H9 (cell line): Measurements from ENCODE around the gene IGF2BP3. TPM values are rescaled to one million over a fixed set of nuclear protein-coding genes. Genes with fewer than 3 reads are reported as not detected.

ENCODE experiments used
- DNase-seq: peaks from one replicate; pipeline ENCODE4 v3.0.0-alpha.2; 2017
- H2AFZ ChIP-seq: one replicate; pipeline ENCODE4 v1.6.1; 2013; ENCODE audit warnings: mild to moderate bottlenecking, low read length, control low read depth, moderate library complexity
- H2AK5ac ChIP-seq: 2 replicates; pipeline ENCODE4 v1.6.1; 2013; ENCODE audit warnings: low read length, control low read depth, mixed read lengths; ENCODE audit not compliant: insufficient read length
- H2BK120ac ChIP-seq: one replicate; pipeline ENCODE4 v1.6.1; 2013; ENCODE audit warnings: low read depth, mild to moderate bottlenecking, low read length, control low read depth, inconsistent platforms; ENCODE audit not compliant: poor library complexity, severe bottlenecking
- H2BK12ac ChIP-seq: 2 replicates; pipeline ENCODE4 v1.6.1; 2013; ENCODE audit warnings: low read length, control low read depth, mixed read lengths, low read depth; ENCODE audit not compliant: insufficient read length
- H2BK15ac ChIP-seq: 2 replicates; pipeline ENCODE4 v1.6.1; 2013; ENCODE audit warnings: low read depth, low read length, control low read depth
- H2BK20ac ChIP-seq: one replicate; pipeline ENCODE4 v1.6.1; 2013; ENCODE audit warnings: low read depth, mild to moderate bottlenecking, low read length, control low read depth, inconsistent platforms; ENCODE audit not compliant: poor library complexity, severe bottlenecking
- H2BK5ac ChIP-seq: 2 replicates; pipeline ENCODE4 v1.6.1; 2013; ENCODE audit warnings: low read length, control low read depth, mixed read lengths; ENCODE audit not compliant: insufficient read length
- H3K14ac ChIP-seq: 2 replicates; pipeline ENCODE4 v1.6.1; 2013; ENCODE audit warnings: low read length, control low read depth; ENCODE audit not compliant: insufficient read depth
- H3K18ac ChIP-seq: 2 replicates; pipeline ENCODE4 v1.6.1; 2013; ENCODE audit warnings: low read depth, mild to moderate bottlenecking, mixed read lengths, low read length, control low read depth; ENCODE audit not compliant: insufficient read length
- H3K23ac ChIP-seq: 2 replicates; pipeline ENCODE4 v1.6.1; 2013; ENCODE audit warnings: low read length, control low read depth, mixed read lengths, low read depth; ENCODE audit not compliant: insufficient read length
- H3K23me2 ChIP-seq: 2 replicates; pipeline ENCODE4 v1.6.1; 2013; ENCODE audit warnings: low read depth, mild to moderate bottlenecking, mixed read lengths, low read length, control low read depth; ENCODE audit not compliant: insufficient read length, poor library complexity, severe bottlenecking
- H3K27ac ChIP-seq: 2 replicates; pipeline ENCODE4 v1.5.1; 2013; ENCODE audit warnings: low read length, control low read depth, mixed read lengths, low read depth; ENCODE audit not compliant: insufficient read length
- H3K27me3 ChIP-seq: 2 replicates; pipeline ENCODE4 v1.6.1; 2013; ENCODE audit warnings: low read length, control low read depth, inconsistent platforms; ENCODE audit not compliant: insufficient read depth
- H3K4ac ChIP-seq: 2 replicates; pipeline ENCODE4 v1.6.1; 2013; ENCODE audit warnings: low read depth, mild to moderate bottlenecking, control low read depth, inconsistent platforms, low read length, moderate library complexity
- H3K4me1 ChIP-seq: 2 replicates; pipeline ENCODE4 v1.6.1; 2013; ENCODE audit warnings: low read length, control low read depth, inconsistent platforms; ENCODE audit not compliant: insufficient read depth
- H3K4me2 ChIP-seq: 2 replicates; pipeline ENCODE4 v1.6.1; 2013; ENCODE audit warnings: low read length, control low read depth, mixed read lengths; ENCODE audit not compliant: insufficient read length, insufficient read depth
- H3K56ac ChIP-seq: 2 replicates; pipeline ENCODE4 v1.6.1; 2013; ENCODE audit warnings: low read depth, mild to moderate bottlenecking, mixed read lengths, low read length, control low read depth; ENCODE audit not compliant: insufficient read length
- H3K79me1 ChIP-seq: 2 replicates; pipeline ENCODE4 v1.6.1; 2013; ENCODE audit warnings: low read depth, mild to moderate bottlenecking, moderate library complexity, low read length, control low read depth, inconsistent platforms; ENCODE audit not compliant: insufficient read depth, poor library complexity, severe bottlenecking
- H3K79me2 ChIP-seq: 2 replicates; pipeline ENCODE4 v1.6.1; 2013; ENCODE audit warnings: low read length, control low read depth, inconsistent platforms; ENCODE audit not compliant: insufficient read depth
- H3K9ac ChIP-seq: 2 replicates; pipeline ENCODE4 v1.6.1; 2013; ENCODE audit warnings: low read length, control low read depth, mixed read lengths; ENCODE audit not compliant: insufficient read length; ENCODE audit errors: extremely low read depth
- H3K9me3 ChIP-seq: one replicate; pipeline ENCODE4 v1.6.1; 2013; ENCODE audit warnings: low read depth, low read length, inconsistent platforms; ENCODE audit not compliant: control insufficient read depth
- H3T11ph ChIP-seq: one replicate; pipeline ENCODE4 v1.6.1; 2013; ENCODE audit warnings: mild to moderate bottlenecking, low read length, control low read depth, inconsistent platforms
- H4K20me1 ChIP-seq: one replicate; pipeline ENCODE4 v1.6.1; 2013; ENCODE audit not compliant: control insufficient read depth, insufficient read length, insufficient read depth
- H4K5ac ChIP-seq: 2 replicates; pipeline ENCODE4 v1.6.1; 2013; ENCODE audit warnings: low read depth, mild to moderate bottlenecking, mixed read lengths, low read length, control low read depth; ENCODE audit not compliant: insufficient read length
- H4K8ac ChIP-seq: replicated peaks from 2 replicates; pipeline ENCODE4 v1.6.1; 2013; ENCODE audit warnings: low read length, control low read depth, mixed read lengths, low read depth; ENCODE audit not compliant: insufficient read length
- H4K91ac ChIP-seq: 2 replicates; pipeline ENCODE4 v1.6.1; 2013; ENCODE audit warnings: low read depth, mild to moderate bottlenecking, moderate library complexity, mixed read lengths, low read length, control low read depth; ENCODE audit not compliant: insufficient read length
- H3K27ac Mint-ChIP-seq, 3 experiments: 2 replicates in 2 of 3; 3 replicates in 1 of 3; pipeline ENCODE4 v1.8.0; 2020 to 2021; ENCODE audit warnings: mixed read lengths in 3 of 3, mild to moderate bottlenecking in 1 of 3, moderate library complexity in 1 of 3
- H3K27me3 Mint-ChIP-seq: 2 replicates; pipeline ENCODE4 v1.8.0; 2021; ENCODE audit warnings: low read depth, mild to moderate bottlenecking, moderate library complexity, mixed read lengths
- H3K36me3 Mint-ChIP-seq, 3 experiments: 2 replicates in 2 of 3; 3 replicates in 1 of 3; pipeline ENCODE4 v1.8.0; 2020 to 2021; ENCODE audit warnings: low read depth in 3 of 3, mixed read lengths in 3 of 3; ENCODE audit not compliant: insufficient read depth in 1 of 3
- H3K4me1 Mint-ChIP-seq, 2 experiments: 2 replicates each; pipeline ENCODE4 v1.8.0; 2020; ENCODE audit warnings: mixed read lengths in 2 of 2
- H3K4me3 Mint-ChIP-seq, 2 experiments: 2 replicates in 1 of 2; 3 replicates in 1 of 2; pipeline ENCODE4 v1.8.0; 2020 to 2021; ENCODE audit warnings: mild to moderate bottlenecking in 2 of 2, mixed read lengths in 2 of 2, moderate library complexity in 1 of 2
- H3K9me3 Mint-ChIP-seq, 2 experiments: 2 replicates in 1 of 2; 3 replicates in 1 of 2; pipeline ENCODE4 v1.8.0; 2020; ENCODE audit warnings: mild to moderate bottlenecking in 2 of 2, mixed read lengths in 2 of 2, moderate library complexity in 1 of 2
- CTCF ChIP-seq: fragments of 200-600 bp; sonication (generic); conservative IDR thresholded peaks from 3 replicates; pipeline ENCODE4 v1.8.0; 2021; ENCODE audit warnings: antibody characterized with exemption, mild to moderate bottlenecking
- WGBS: extraction: QIAGEN DNeasy Blood & Tissue Kit; methylation state at CpG from one replicate; pipeline ENCODE4 v1.1.7; 2013; ENCODE audit warnings: missing lambda C conversion rate, low lambda C conversion rate, mixed read lengths; ENCODE audit not compliant: insufficient read length; ENCODE audit errors: extremely low coverage; 5-methylcytosine and 5-hydroxymethylcytosine counted together
- total RNA-seq: library from RNA; stranded (reverse); gene quantifications from 2 replicates; pipeline ENCODE4 v1.2.1, GENCODE V29; 2021

Gene IGF2BP3
- total RNA-seq, 1 experiment from 2014 or later: 197 TPM

DNA sequence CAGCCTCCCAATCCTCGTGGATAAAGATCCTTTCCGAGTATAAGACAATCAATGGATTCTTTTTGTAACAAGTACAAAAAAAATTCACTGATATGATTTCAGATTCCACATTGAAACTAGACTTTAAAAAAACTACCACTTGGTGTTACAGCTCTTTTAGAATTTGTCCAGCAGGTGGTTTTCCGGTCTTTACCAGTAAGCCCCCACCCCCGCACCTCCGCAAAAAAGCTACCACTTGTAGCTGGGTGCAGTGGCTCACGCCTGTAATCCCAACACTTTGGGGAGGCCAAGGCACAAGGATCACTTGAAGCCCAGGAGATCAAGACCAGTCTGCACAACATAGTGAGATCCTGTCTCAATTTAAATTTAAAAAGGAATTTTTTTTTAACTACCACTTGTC, 19.8 kb downstream of the IGF2BP3 start:
- Mint-ChIP-seq H3K27me3 (no peaks in the 10 kb centered on the region), H3K4me3 (no peak overlapping the region), H3K36me3 (peaks cover 12 to 49% (median 45%) of the 10 kb centered on the region in 3 experiments), H3K27ac (peak overlapping the region in 2 of 3 experiments; percentile 3 to 24; a peak in 2 of 7 replicates), H3K4me1 (peaks cover 37 to 53% of the 10 kb centered on the region in 2 experiments), H3K9me3 (no peaks in the 10 kb centered on the region)
- no peak overlapping the region for H4K5ac ChIP-seq
- H3K23me2 ChIP-seq: no peaks in the 10 kb centered on the region
- no peak overlapping the region for H2BK5ac ChIP-seq
- no peak overlapping the region for H3K14ac ChIP-seq
- H3K79me1 ChIP-seq: peaks cover 4% of the 10 kb centered on the region
- H4K20me1 ChIP-seq: no peaks in the 10 kb centered on the region
- no peak overlapping the region for H2AK5ac ChIP-seq
- H2AFZ ChIP-seq: no peak overlapping the region
- H3K27me3 ChIP-seq: no peaks in the 10 kb centered on the region
- no peak overlapping the region for H2BK120ac ChIP-seq
- H3K4me1 ChIP-seq: peaks cover 3% of the 10 kb centered on the region; the same call in 1 of the 2 replicates
- H2BK15ac ChIP-seq: no peak overlapping the region
- H3K9ac ChIP-seq: no peak overlapping the region
- H2BK12ac ChIP-seq: no peak overlapping the region
- no peak overlapping the region for H3K23ac ChIP-seq
- TF ChIP-seq CTCF: peak; percentile 27; the same call in 2 of the 3 replicates
- no peak overlapping the region for H3T11ph ChIP-seq
- no peak overlapping the region for H4K8ac ChIP-seq
- no peak overlapping the region for H3K56ac ChIP-seq
- H3K4me2 ChIP-seq: no peak overlapping the region
- H4K91ac ChIP-seq: no peak overlapping the region
- no CpG with 5 or more reads among the region's 6 CpGs for WGBS
- no peak for DNase-seq
- H3K79me2 ChIP-seq: peaks cover 71% of the 10 kb centered on the region
- H3K27ac ChIP-seq: no peak overlapping the region
- H3K9me3 ChIP-seq: no peaks in the 10 kb centered on the region
- H3K4ac ChIP-seq: no peak overlapping the region
- no peak overlapping the region for H2BK20ac ChIP-seq
- no peak overlapping the region for H3K18ac ChIP-seq
